ENCODE measurements around the gene WDR86.

Gene WDR86

GRCh38 chr7:151439855-151440798 lies 30.3 kb upstream of the WDR86 start, which contains the start of gene CRYGN:
TSS of gene CRYGN (minus strand) at chr7:151440141. CDS start at chr7:151439917, 224 bp downstream.
- DNase-seq: peak in 1 of 2 experiments; percentile 17

- no peak for DNase-seq
These were observed 29.2 kb upstream of the WDR86 start for GRCh38 chr7:151438864-151439601.

- DNase-seq: no peak
These were observed 28.2 kb upstream of the WDR86 start for GRCh38 chr7:151437866-151438516.

- no peak for DNase-seq
These were observed 27.3 kb upstream of the WDR86 start for GRCh38 chr7:151437159-151437553.

GRCh38 chr7:151436446-151437158 lies 26.8 kb upstream of the WDR86 start:
- DNase-seq: no peak

- DNase-seq: no peak
These were observed 26.1 kb upstream of the WDR86 start for GRCh38 chr7:151435971-151436370.

GRCh38 chr7:151435103-151435916 lies 25.5 kb upstream of the WDR86 start:
- DNase-seq: no peak

- no peak for DNase-seq
These were observed 24.7 kb upstream of the WDR86 start for GRCh38 chr7:151434549-151434948.

- DNase-seq: no peak
These were observed 24.0 kb upstream of the WDR86 start for GRCh38 chr7:151433721-151434400.

GRCh38 chr7:151432658-151433521 lies 23.1 kb upstream of the WDR86 start:
- no peak for DNase-seq

GRCh38 chr7:151431768-151432311 lies 22.0 kb upstream of the WDR86 start:
- DNase-seq: no peak

- no peak for DNase-seq
These were observed 21.5 kb upstream of the WDR86 start for GRCh38 chr7:151431281-151431767.

GRCh38 chr7:151430391-151431205 lies 20.8 kb upstream of the WDR86 start:
- DNase-seq: no peak

GRCh38 chr7:151429560-151430331 lies 19.9 kb upstream of the WDR86 start:
- DNase-seq: peak in 1 of 2 experiments; percentile 45

- DNase-seq: no peak
These were observed 19.4 kb upstream of the WDR86 start for GRCh38 chr7:151429237-151429559.

- no peak for DNase-seq
These were observed 18.8 kb upstream of the WDR86 start for GRCh38 chr7:151428378-151429236.
